Measurements from ENCODE around the gene TMIGD1.
A peak's percentile ranks its signal among the peaks of the same experiment; 100 is the strongest.

The TMIGD1 gene, protein sequence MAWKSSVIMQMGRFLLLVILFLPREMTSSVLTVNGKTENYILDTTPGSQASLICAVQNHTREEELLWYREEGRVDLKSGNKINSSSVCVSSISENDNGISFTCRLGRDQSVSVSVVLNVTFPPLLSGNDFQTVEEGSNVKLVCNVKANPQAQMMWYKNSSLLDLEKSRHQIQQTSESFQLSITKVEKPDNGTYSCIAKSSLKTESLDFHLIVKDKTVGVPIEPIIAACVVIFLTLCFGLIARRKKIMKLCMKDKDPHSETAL

DNA sequence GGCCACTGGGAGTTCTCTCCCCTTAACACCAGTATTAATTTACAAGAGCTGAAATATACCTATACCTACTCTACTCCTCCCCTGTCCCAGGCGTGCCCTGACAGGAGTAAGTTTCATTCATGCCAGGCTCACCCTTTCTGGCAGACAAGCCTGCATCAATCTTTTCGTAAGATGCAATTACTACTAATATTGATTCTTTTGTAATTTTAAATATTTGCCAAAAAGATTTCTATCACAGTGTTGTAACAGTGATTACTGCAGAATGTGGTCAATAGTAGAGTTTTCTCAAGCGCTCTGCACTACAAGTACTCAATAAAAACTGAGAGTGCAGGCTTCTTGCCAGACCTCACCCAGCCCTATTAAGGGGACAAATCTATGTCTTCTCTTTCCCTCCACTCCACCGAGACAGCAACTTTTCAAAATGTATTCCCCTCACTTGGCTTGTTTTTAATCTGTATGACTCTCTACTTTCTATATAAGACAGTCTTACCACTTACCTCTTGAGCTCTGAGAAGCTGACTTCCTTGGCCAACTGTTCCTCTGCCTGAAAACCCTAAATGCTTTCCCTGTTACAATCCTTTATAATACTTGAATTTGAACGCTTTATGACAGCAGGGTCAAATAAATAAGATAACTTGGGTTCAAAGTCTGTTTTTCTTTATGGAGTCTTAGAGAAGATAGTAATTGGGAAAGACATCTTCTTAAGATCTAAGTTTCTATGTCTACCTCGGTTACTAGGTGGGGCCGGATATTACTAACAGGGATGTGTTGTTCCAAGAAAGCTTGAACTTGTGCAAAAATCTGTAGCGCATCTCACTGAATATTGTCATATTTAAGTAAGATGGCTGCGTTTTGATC, at the start of gene TMIGD1:
TSS of gene TMIGD1 (minus strand) at position 555 of the 858 bp plus-strand sequence. CDS start 1,924 bp downstream, outside the sequence.
- Histone ChIP-seq H3K27me3 (replicated peaks; ENCODE audit: control insufficient read depth, insufficient read depth, low read length) (no peaks in the 10 kb centered on the region), H3K4me1 (ENCODE audit: control insufficient read depth, insufficient read depth, low read length) (peaks cover 3% of the 10 kb centered on the region), H3K4me3 (ENCODE audit: low read length) (no peak within 1 kb of the TSS), H3K9me3 (ENCODE audit: control insufficient read depth, low read length) (no peaks in the 10 kb centered on the region), H3K9ac (ENCODE audit: low read length) (no peak within 1 kb of the TSS), H3K36me3 (ENCODE audit: control insufficient read depth, insufficient read depth, low read length, severe bottlenecking) (no peaks in the 10 kb centered on the region)
- no peak for DNase-seq (ENCODE audit: low read depth)

DNA sequence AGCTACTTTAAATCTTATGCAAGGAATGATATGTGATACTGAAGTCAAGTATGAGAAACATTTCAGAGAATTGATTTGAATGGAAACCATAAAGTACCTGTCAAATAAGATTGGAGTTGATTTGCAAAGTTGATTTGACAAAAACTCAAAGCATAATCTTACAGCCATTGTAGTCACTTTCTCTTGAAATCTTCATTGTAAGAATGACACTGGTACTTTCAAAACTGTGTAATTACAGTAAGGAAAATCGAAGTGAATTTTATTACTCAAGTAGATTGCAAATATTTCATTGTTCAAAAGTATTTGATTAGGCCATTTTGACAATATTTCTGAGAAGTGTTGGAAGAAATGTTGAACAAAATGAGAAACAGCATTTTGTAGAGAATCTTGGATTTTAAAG, 48.5 kb upstream of the TMIGD1 start:
- Histone ChIP-seq H3K9me3 (ENCODE audit: control insufficient read depth, low read length) (no peaks in the 10 kb centered on the region), H3K27me3 (replicated peaks; ENCODE audit: control insufficient read depth, insufficient read depth, low read length) (no peaks in the 10 kb centered on the region), H3K36me3 (ENCODE audit: control insufficient read depth, insufficient read depth, low read length, severe bottlenecking) (peaks cover 14% of the 10 kb centered on the region), H3K4me3 (ENCODE audit: low read length) (peak overlapping the region; percentile 1), H3K4me1 (ENCODE audit: control insufficient read depth, insufficient read depth, low read length) (peaks cover 36% of the 10 kb centered on the region), H3K9ac (ENCODE audit: low read length) (no peak overlapping the region)
- no peak for DNase-seq (ENCODE audit: low read depth)

DNA sequence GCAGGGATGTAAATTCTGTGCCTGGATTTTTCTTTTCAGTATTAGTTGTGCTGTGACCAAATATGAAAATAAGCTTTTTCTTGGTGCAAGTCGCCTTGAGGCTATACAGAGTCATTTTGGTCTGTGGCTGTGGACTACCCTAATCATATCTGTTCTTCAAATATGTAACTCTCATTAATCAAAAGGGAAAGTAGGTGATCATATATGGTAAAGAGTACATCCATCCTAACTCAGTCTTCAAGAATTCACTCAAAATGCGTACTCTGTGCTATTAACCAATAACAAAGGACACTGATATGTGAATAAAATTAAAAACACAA, 47.4 kb upstream of the TMIGD1 start:
- Histone ChIP-seq H3K9me3 (ENCODE audit: control insufficient read depth, low read length) (no peaks in the 10 kb centered on the region), H3K27me3 (replicated peaks; ENCODE audit: control insufficient read depth, insufficient read depth, low read length) (no peaks in the 10 kb centered on the region), H3K4me1 (ENCODE audit: control insufficient read depth, insufficient read depth, low read length) (peaks cover 46% of the 10 kb centered on the region), H3K9ac (ENCODE audit: low read length) (peak overlapping the region; percentile 87), H3K4me3 (ENCODE audit: low read length) (peak overlapping the region; percentile 90), H3K36me3 (ENCODE audit: control insufficient read depth, insufficient read depth, low read length, severe bottlenecking) (peaks cover 8% of the 10 kb centered on the region)
- DNase-seq (ENCODE audit: low read depth) = no peak

DNA sequence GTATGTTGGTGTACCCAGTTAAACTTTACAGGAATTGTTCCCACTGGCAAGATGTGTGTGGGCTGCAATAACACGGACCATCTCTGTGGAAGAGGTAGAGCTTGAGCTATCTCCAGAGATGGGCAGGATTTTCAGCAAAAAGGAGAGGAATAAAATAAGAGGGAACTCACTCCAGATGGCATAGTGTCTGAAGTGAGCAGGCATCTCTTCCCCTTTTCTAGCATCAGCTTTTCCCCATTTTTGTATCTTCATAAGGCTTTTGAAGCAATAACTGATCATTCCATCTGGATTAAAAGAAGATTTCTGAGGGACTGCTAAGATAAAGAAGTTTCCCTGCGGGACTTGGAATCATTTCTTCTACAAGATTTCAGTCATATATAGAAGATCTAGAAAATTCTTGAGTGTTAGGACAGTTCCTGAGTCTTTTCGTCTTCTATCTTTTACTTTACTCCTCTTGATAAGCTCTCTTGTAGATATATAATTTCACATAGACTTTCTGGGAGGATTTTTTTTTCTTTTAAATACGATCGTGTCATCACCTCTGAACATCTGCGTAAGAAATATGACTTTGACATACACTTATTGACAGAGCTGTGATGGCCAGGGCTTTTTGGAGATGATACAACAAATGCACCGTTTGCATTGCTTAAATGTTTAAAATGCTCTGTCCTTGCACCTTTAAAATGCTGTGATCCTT, 46.9 kb upstream of the TMIGD1 start:
- peak overlapping the region; percentile 87 for H3K9ac ChIP-seq (ENCODE audit: low read length)
- H3K4me1 ChIP-seq (ENCODE audit: control insufficient read depth, insufficient read depth, low read length) = peaks cover 51% of the 10 kb centered on the region
- no peaks in the 10 kb centered on the region for H3K27me3 ChIP-seq (replicated peaks; ENCODE audit: control insufficient read depth, insufficient read depth, low read length)
- H3K9me3 ChIP-seq (ENCODE audit: control insufficient read depth, low read length) = no peaks in the 10 kb centered on the region
- peaks cover 4% of the 10 kb centered on the region for H3K36me3 ChIP-seq (ENCODE audit: control insufficient read depth, insufficient read depth, low read length, severe bottlenecking)
- peak overlapping the region; percentile 90 for H3K4me3 ChIP-seq (ENCODE audit: low read length)
- DNase-seq (ENCODE audit: low read depth) = peak; percentile 9

DNA sequence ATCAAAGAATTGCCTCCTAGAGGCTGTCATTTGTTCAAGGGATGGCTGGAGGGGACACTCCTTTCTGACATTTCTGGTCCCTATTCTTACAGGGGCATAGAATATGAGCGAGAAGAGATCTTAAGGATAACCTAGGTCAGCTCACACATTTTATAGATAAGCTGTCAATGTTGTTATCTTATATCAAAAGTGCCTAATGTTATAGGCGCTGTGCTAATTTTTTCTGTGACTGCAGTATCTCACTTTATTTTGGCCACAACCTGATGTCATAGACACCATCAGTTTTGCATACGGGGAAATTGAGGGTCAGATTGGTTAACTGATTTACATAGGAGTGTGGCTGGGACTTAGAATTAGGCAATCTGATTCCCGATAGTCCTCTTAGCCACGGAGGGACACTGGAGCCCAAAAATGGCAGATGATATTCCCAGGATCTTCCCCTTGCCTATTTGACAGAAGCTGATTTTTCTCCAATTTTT, 46.1 kb upstream of the TMIGD1 start:
- DNase-seq (ENCODE audit: low read depth) = peak; percentile 31
- Histone ChIP-seq H3K4me1 (ENCODE audit: control insufficient read depth, insufficient read depth, low read length) (peaks cover 51% of the 10 kb centered on the region), H3K9ac (ENCODE audit: low read length) (peak overlapping the region; percentile 87), H3K9me3 (ENCODE audit: control insufficient read depth, low read length) (no peaks in the 10 kb centered on the region), H3K27me3 (replicated peaks; ENCODE audit: control insufficient read depth, insufficient read depth, low read length) (no peaks in the 10 kb centered on the region), H3K4me3 (ENCODE audit: low read length) (peak overlapping the region; percentile 90), H3K36me3 (ENCODE audit: control insufficient read depth, insufficient read depth, low read length, severe bottlenecking) (no peaks in the 10 kb centered on the region)

DNA sequence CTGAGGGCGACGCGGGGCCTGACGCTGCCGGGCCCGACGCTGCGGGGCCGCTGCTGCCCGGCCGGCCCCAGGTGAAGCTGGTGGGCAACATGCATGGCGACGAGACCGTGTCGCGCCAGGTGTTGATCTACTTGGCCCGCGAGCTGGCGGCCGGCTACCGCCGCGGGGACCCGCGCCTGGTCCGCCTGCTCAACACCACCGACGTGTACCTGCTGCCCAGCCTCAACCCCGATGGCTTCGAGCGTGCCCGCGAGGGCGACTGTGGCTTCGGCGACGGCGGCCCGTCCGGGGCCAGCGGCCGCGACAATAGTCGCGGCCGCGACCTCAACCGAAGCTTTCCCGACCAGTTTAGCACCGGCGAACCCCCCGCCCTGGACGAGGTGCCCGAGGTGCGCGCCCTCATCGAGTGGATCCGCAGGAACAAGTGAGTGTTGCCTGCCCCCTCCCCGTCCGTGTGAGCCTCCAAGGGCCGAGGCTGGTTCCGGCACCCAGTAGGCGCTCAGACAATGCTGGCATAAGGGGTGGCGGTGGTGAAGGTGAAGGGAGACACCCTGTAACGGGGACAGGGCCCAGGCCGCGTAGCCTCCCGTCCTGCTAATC, 45.5 kb upstream of the TMIGD1 start:
- Histone ChIP-seq H3K27me3 (replicated peaks; ENCODE audit: control insufficient read depth, insufficient read depth, low read length) (no peaks in the 10 kb centered on the region), H3K9me3 (ENCODE audit: control insufficient read depth, low read length) (no peaks in the 10 kb centered on the region), H3K4me1 (ENCODE audit: control insufficient read depth, insufficient read depth, low read length) (peaks cover 51% of the 10 kb centered on the region), H3K4me3 (ENCODE audit: low read length) (peak overlapping the region; percentile 90), H3K9ac (ENCODE audit: low read length) (peak overlapping the region; percentile 87), H3K36me3 (ENCODE audit: control insufficient read depth, insufficient read depth, low read length, severe bottlenecking) (no peaks in the 10 kb centered on the region)
- peak; percentile 41 for DNase-seq (ENCODE audit: low read depth)

DNA sequence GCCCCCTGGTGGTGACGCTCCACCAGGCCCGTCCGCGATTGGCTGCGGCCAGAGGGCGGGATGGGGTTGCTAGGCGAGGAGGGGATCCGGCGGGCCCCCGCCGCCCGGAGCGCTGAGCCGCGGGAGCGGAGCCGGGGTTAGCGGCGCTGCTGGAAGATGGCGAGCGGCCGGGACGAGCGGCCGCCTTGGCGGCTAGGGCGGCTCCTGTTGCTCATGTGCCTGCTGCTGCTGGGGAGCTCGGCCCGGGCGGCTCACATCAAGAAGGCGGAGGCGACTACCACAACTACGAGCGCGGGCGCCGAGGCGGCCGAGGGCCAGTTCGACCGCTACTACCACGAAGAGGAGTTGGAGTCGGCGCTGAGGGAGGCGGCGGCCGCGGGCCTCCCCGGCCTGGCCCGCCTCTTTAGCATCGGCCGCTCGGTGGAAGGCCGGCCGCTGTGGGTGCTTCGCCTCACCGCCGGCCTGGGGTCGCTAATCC, 45.0 kb upstream of the TMIGD1 start, which contains the start of gene CPD:
TSS of gene CPD (plus strand) at position 103 of the 478 bp plus-strand sequence. CDS start at position 157, 54 bp downstream.
- Histone ChIP-seq H3K4me1 (ENCODE audit: control insufficient read depth, insufficient read depth, low read length) (peaks cover 51% of the 10 kb centered on the region), H3K9me3 (ENCODE audit: control insufficient read depth, low read length) (no peaks in the 10 kb centered on the region), H3K4me3 (ENCODE audit: low read length) (peak within 1 kb of the TSS; percentile 90), H3K36me3 (ENCODE audit: control insufficient read depth, insufficient read depth, low read length, severe bottlenecking) (no peaks in the 10 kb centered on the region), H3K9ac (ENCODE audit: low read length) (peak within 1 kb of the TSS; percentile 87), H3K27me3 (replicated peaks; ENCODE audit: control insufficient read depth, insufficient read depth, low read length) (no peaks in the 10 kb centered on the region)
- peak; percentile 99 for DNase-seq (ENCODE audit: low read depth)

DNA sequence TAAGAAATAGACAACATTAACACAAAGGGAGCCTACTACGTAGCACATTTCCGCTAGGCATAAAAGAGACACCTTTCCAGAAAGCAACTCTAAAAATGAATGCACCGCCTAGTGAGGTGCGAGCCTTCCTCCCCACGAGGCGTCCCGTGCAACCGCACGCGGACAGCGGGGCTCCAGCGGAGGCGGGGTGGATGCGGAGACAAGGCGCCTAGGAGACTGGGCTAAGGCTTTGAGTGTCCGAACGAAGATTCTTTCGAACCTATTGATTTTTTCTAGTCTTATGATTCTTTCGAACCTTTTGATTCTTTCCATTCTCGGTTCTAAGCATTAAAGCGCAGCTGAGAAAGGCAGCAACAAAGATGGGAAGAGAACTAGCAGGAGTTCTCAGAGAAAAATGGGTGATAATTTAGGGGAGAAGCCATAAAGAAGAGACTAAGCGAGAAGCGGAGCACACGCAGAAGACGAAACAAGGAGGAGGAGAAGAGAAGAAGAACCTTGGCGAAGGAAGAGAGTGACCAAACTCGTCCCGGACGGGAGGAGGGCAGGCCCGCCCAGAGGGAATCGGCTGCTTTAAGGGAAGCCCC, 44.5 kb upstream of the TMIGD1 start:
- H3K36me3 ChIP-seq (ENCODE audit: control insufficient read depth, insufficient read depth, low read length, severe bottlenecking) = no peaks in the 10 kb centered on the region
- H3K4me1 ChIP-seq (ENCODE audit: control insufficient read depth, insufficient read depth, low read length) = peaks cover 51% of the 10 kb centered on the region
- peak overlapping the region; percentile 87 for H3K9ac ChIP-seq (ENCODE audit: low read length)
- H3K4me3 ChIP-seq (ENCODE audit: low read length) = peak overlapping the region; percentile 90
- H3K9me3 ChIP-seq (ENCODE audit: control insufficient read depth, low read length) = no peaks in the 10 kb centered on the region
- no peaks in the 10 kb centered on the region for H3K27me3 ChIP-seq (replicated peaks; ENCODE audit: control insufficient read depth, insufficient read depth, low read length)
- peak; percentile 57 for DNase-seq (ENCODE audit: low read depth)

DNA sequence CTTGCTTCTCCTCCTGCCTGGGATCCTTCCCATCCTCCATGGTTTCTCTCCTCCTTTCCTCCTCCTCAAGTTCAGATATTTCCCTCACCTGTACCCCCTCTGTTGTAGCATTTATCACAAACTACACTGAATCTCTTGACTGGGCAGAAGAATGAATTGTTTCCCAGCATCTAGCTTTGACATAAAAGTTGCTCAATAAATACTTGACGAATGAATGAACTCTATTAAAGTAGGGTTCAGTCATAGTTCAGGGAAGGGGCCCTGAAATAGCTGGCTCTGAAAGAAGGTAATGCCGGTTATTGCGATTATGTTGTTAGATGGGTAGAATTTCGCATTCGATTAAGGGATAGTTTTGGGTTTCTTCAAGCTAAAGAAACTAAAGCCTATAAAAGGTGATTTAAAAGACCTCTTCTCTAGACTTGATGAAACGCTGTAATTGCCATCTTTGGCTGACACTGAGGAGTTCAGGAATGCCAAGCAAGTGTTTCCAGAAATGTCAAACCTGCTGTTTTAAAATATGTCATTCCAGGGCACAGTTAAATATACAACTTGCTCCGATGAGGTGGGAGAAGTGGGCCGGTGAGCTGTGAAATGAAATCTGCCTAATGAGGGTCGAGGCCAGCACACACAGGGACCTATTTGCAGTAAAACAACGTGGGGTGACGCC, 43.9 kb upstream of the TMIGD1 start:
- no peaks in the 10 kb centered on the region for H3K36me3 ChIP-seq (ENCODE audit: control insufficient read depth, insufficient read depth, low read length, severe bottlenecking)
- H3K9me3 ChIP-seq (ENCODE audit: control insufficient read depth, low read length) = no peaks in the 10 kb centered on the region
- peaks cover 44% of the 10 kb centered on the region for H3K4me1 ChIP-seq (ENCODE audit: control insufficient read depth, insufficient read depth, low read length)
- peaks cover 3% of the 10 kb centered on the region for H3K27me3 ChIP-seq (replicated peaks; ENCODE audit: control insufficient read depth, insufficient read depth, low read length)
- DNase-seq (ENCODE audit: low read depth) = peak; percentile 15
- peak overlapping the region; percentile 90 for H3K4me3 ChIP-seq (ENCODE audit: low read length)
- peak overlapping the region; percentile 87 for H3K9ac ChIP-seq (ENCODE audit: low read length)
